ENCODE measurements around the gene BAIAP2. TPM values are rescaled to one million over a fixed set of nuclear protein-coding genes. Genes with fewer than 3 reads are reported as not detected.

The BAIAP2 gene
- total RNA-seq, 3 donors from 2014 or later, result 21.0 to 47.0 (median 37.6) TPM

- TF ChIP-seq CTCF (IDR thresholded peaks at IDR 0.05) (no peak), POLR2AphosphoS5 (IDR thresholded peaks at IDR 0.05) (peak; percentile 56 to 76 (median 59)), POLR2A (IDR thresholded peaks at IDR 0.05) (no peak)
- Histone ChIP-seq H3K4me1 (peaks cover 26 to 49% of the 10 kb centered on the region in 2 donors), H3K36me3 (no peaks in the 10 kb centered on the region), H3K4me3 (peak overlapping the region in 2 of 3 donors; percentile 6 to 29), H3K27me3 (no peaks in the 10 kb centered on the region), H3K9me3 (no peaks in the 10 kb centered on the region), H3K27ac (peak overlapping the region; percentile 86 to 88)
- intact Hi-C loops (cut with DNase I; ENCODE audit: low total_unique reads), result no loop called here
- peak; percentile 90 to 93 for DNase-seq (ENCODE audit: low spot score in 2 of 2)
These were observed 10.0 kb downstream of the BAIAP2 start for GRCh38 chr17:81044764-81045589.

- peak overlapping the region; percentile 86 to 88 for H3K27ac ChIP-seq
- H3K9me3 ChIP-seq, result no peaks in the 10 kb centered on the region
- peaks cover 23 to 45% of the 10 kb centered on the region in 2 donors for H3K4me1 ChIP-seq
- DNase-seq (ENCODE audit: low spot score in 2 of 2), result no peak
- no peaks in the 10 kb centered on the region for H3K27me3 ChIP-seq
- TF ChIP-seq CTCF (IDR thresholded peaks at IDR 0.05), result no peak
- no peak for TF ChIP-seq POLR2A (IDR thresholded peaks at IDR 0.05)
- no peak for TF ChIP-seq POLR2AphosphoS5 (IDR thresholded peaks at IDR 0.05)
- intact Hi-C loops (cut with DNase I; ENCODE audit: low total_unique reads), result no loop called here
- H3K4me3 ChIP-seq, result no peak overlapping the region
- no peaks in the 10 kb centered on the region for H3K36me3 ChIP-seq
These were observed 10.7 kb downstream of the BAIAP2 start for GRCh38 chr17:81045590-81046095.

GRCh38 chr17:81046132-81046769 lies 11.3 kb downstream of the BAIAP2 start:
- TF ChIP-seq POLR2A (IDR thresholded peaks at IDR 0.05) (no peak), CTCF (IDR thresholded peaks at IDR 0.05) (no peak)
- peak overlapping the region; percentile 86 to 88 for H3K27ac ChIP-seq
- H3K4me3 ChIP-seq, result no peak overlapping the region
- H3K36me3 ChIP-seq, result no peaks in the 10 kb centered on the region
- no peaks in the 10 kb centered on the region for H3K9me3 ChIP-seq
- H3K27me3 ChIP-seq, result no peaks in the 10 kb centered on the region
- intact Hi-C loops (cut with DNase I; ENCODE audit: low total_unique reads), result no loop called here
- no peak for DNase-seq (ENCODE audit: low spot score in 2 of 2)
- H3K4me1 ChIP-seq, result peaks cover 23 to 42% of the 10 kb centered on the region in 2 donors

GRCh38 chr17:81046770-81047359 lies 11.9 kb downstream of the BAIAP2 start:
- peak overlapping the region; percentile 86 to 88 for H3K27ac ChIP-seq

More at GRCh38 chr17:81046770-81047359, 11.9 kb downstream of the BAIAP2 start:
- Histone ChIP-seq H3K36me3 (no peaks in the 10 kb centered on the region), H3K9me3 (no peaks in the 10 kb centered on the region), H3K4me1 (peaks cover 23 to 38% of the 10 kb centered on the region in 2 donors), H3K27me3 (no peaks in the 10 kb centered on the region), H3K4me3 (no peak overlapping the region)
- DNase-seq (ENCODE audit: low spot score in 2 of 2), result no peak
- TF ChIP-seq POLR2A (IDR thresholded peaks at IDR 0.05), result no peak
- TF ChIP-seq CTCF (IDR thresholded peaks at IDR 0.05), result no peak
- TF ChIP-seq POLR2AphosphoS5 (IDR thresholded peaks at IDR 0.05), result no peak
- intact Hi-C loops (cut with DNase I; ENCODE audit: low total_unique reads), result no loop called here

Data from breast epithelium (tissue), 4 donors.